ENCODE measurements around the gene MEA1. TPM values are rescaled to one million over a fixed set of nuclear protein-coding genes. Genes with fewer than 3 reads are reported as not detected.

MEA1 gene
- total and polyA plus RNA-seq, 2 of the 4 experiments (the other 2 are of a cell fraction), result 116 to 126 TPM

- Histone ChIP-seq H3K79me1 (ENCODE audit: low read depth in 1 of 2, low read length in 2 of 2) (peaks cover 4 to 28% of the 10 kb centered on the region in 2 experiments; a peak in 3 of 4 replicates), H3K9ac (ENCODE audit: low read depth, low read length) (no peak overlapping the region), H3K9me3 (ENCODE audit: control insufficient read depth, insufficient read depth, low read length) (no peaks in the 10 kb centered on the region), H3K36me3 (ENCODE audit: control insufficient read depth, insufficient read depth, low read length) (peaks cover 48% of the 10 kb centered on the region), H3K23ac (ENCODE audit: low read depth, low read length) (no peak overlapping the region), H3K27ac (ENCODE audit: insufficient read depth, low read length) (no peak overlapping the region), H3K14ac (replicated peaks; ENCODE audit: low read depth, low read length) (no peak overlapping the region), H2BK15ac (ENCODE audit: low read depth, low read length) (no peak overlapping the region), H3K4me1 (ENCODE audit: control insufficient read depth, insufficient read depth, low read length) (peaks cover 18% of the 10 kb centered on the region), H3K56ac (ENCODE audit: extremely low read depth, insufficient read depth, low read length) (no peak overlapping the region), H2AK5ac (ENCODE audit: low read depth, low read length) (no peak overlapping the region), H2BK20ac (ENCODE audit: low read depth, low read length) (no peak overlapping the region), H3K18ac (ENCODE audit: low read depth, low read length) (no peak overlapping the region), H2AFZ (replicated peaks; ENCODE audit: low read length, poor library complexity) (no peak overlapping the region), H3K4me2 (ENCODE audit: low read depth, low read length) (no peak overlapping the region), H3K4me3 (ENCODE audit: insufficient read depth, low read depth, low read length) (no peak overlapping the region), H4K8ac (ENCODE audit: low read depth in 2 of 2, low read length in 2 of 2) (no peak overlapping the region), H2BK120ac (ENCODE audit: low read depth, low read length) (no peak overlapping the region), H2BK5ac (ENCODE audit: low read depth, low read length, poor library complexity, severe bottlenecking) (no peak overlapping the region), H4K91ac (ENCODE audit: insufficient read depth, low read depth, low read length) (no peak overlapping the region), H3K27me3 (ENCODE audit: control insufficient read depth, insufficient read depth, low read length) (no peaks in the 10 kb centered on the region), H3K9me1 (ENCODE audit: insufficient read depth, low read length) (peaks cover 26% of the 10 kb centered on the region), H2AK9ac (replicated peaks; ENCODE audit: low read depth, low read length, poor library complexity) (no peak overlapping the region), H4K20me1 (ENCODE audit: insufficient read depth, low read length) (peaks cover 9% of the 10 kb centered on the region; the same call in 1 of the 2 replicates), H4K5ac (ENCODE audit: low read depth, low read length) (no peak overlapping the region), H3K4ac (ENCODE audit: low read depth, low read length) (no peak overlapping the region)
- WGBS, 2 experiments (ENCODE audit: extremely low coverage in 2 of 2, insufficient read length in 1 of 2), result no CpG with 5 or more reads among the region's 11 CpGs
- ATAC-seq (ENCODE audit: low read depth) (no peak), DNase-seq (no peak)
- intact Hi-C loops (cut with micrococcal nuclease), result no loop called here
- dilution Hi-C loops (cut with HindIII; ENCODE audit: low sequenced_read_pairs, unreplicated experiment), result no loop called here
- CTCF ChIA-PET, result no interaction called here
- in situ Hi-C loops (cut with MboI; ENCODE audit: low sequenced_read_pairs), result no loop called here
- POLR2A ChIA-PET (ENCODE audit: unreplicated experiment), result interaction anchor here (0.6 kb wide), 1 partner anchor 22 kb away, joined by 7 read pairs; no protein-coding TSS in a partner anchor
- BruUV-seq (replicated peaks), result no TSS peak
- TF ChIP-seq NFE2L2 (IDR thresholded peaks at IDR 0.05; ENCODE audit: low read depth, low read length) (no peak), RAD21 (IDR thresholded peaks at IDR 0.05; ENCODE audit: low read length) (no peak), RFX5 (IDR thresholded peaks at IDR 0.05; ENCODE audit: low read depth, low read length) (no peak), SMC3 (IDR thresholded peaks at IDR 0.05; ENCODE audit: low read depth, low read length) (no peak), USF2 (IDR thresholded peaks at IDR 0.05; ENCODE audit: low read depth, low read length) (no peak), CEBPB (IDR thresholded peaks at IDR 0.05; ENCODE audit: low read depth, low read length) (no peak), ELK1 (IDR thresholded peaks at IDR 0.05; ENCODE audit: borderline replicate concordance, low read depth, low read length) (no peak), FOS (IDR thresholded peaks at IDR 0.05; ENCODE audit: low read depth, low read length) (no peak)
These were observed 46.5 kb downstream of the MEA1 start for GRCh38 chr6:42967228-42967627.

All from IMR-90 (cell line).